Trophoblast cell (in vitro differentiated cells and primary cell): ENCODE data around the gene DNAJB6.
A peak's percentile ranks its signal among the peaks of the same experiment; 100 is the strongest.

Source experiments
- DNase-seq, 2 donors: peaks; one replicate each; pipeline ENCODE4 v3.0.0-alpha.2; 2016
- H2AFZ ChIP-seq: 2 replicates; pipeline ENCODE4 v1.6.1; 2013; ENCODE audit warnings: low read length, moderate library complexity, mild to moderate bottlenecking; ENCODE audit not compliant: insufficient read depth, poor library complexity
- H2AK5ac ChIP-seq: 2 replicates; pipeline ENCODE4 v1.6.1; 2013; ENCODE audit warnings: mild to moderate bottlenecking, low read length
- H2BK120ac ChIP-seq: 2 replicates; pipeline ENCODE4 v1.6.1; 2013; ENCODE audit warnings: low read length, mild to moderate bottlenecking, moderate library complexity; ENCODE audit not compliant: insufficient read depth, poor library complexity
- H2BK12ac ChIP-seq: 2 replicates; pipeline ENCODE4 v1.6.1; 2013; ENCODE audit warnings: mild to moderate bottlenecking, low read length, moderate library complexity
- H2BK5ac ChIP-seq: 2 replicates; pipeline ENCODE4 v1.6.1; 2013; ENCODE audit warnings: low read length, low read depth, moderate library complexity, mild to moderate bottlenecking; ENCODE audit not compliant: poor library complexity
- H3K14ac ChIP-seq: 2 replicates; pipeline ENCODE4 v1.6.1; 2013; ENCODE audit warnings: mild to moderate bottlenecking, low read length
- H3K18ac ChIP-seq: 2 replicates; pipeline ENCODE4 v1.6.1; 2013; ENCODE audit warnings: mild to moderate bottlenecking, low read length
- H3K23ac ChIP-seq: 2 replicates; pipeline ENCODE4 v1.6.1; 2013; ENCODE audit warnings: low read length
- H3K27ac ChIP-seq: 2 replicates; pipeline ENCODE4 v1.5.1; 2013; ENCODE audit warnings: low read depth, mild to moderate bottlenecking, inconsistent platforms, low read length, moderate library complexity
- H3K27me3 ChIP-seq: 2 replicates; pipeline ENCODE4 v1.6.1; 2013; ENCODE audit warnings: inconsistent platforms, mild to moderate bottlenecking, low read length, moderate library complexity; ENCODE audit not compliant: insufficient read depth
- H3K36me3 ChIP-seq, 2 experiments: 1 replicate in 1 of 2; 2 replicates in 1 of 2; pipeline ENCODE4 v1.6.1; 2013; ENCODE audit warnings: low read length in 2 of 2, mild to moderate bottlenecking in 2 of 2, moderate library complexity in 1 of 2; ENCODE audit not compliant: insufficient read depth in 2 of 2, control insufficient read depth in 1 of 2
- H3K4ac ChIP-seq: 2 replicates; pipeline ENCODE4 v1.6.1; 2013; ENCODE audit warnings: low read depth, mild to moderate bottlenecking, low read length, moderate library complexity
- H3K4me1 ChIP-seq, 2 experiments: 1 replicate in 1 of 2; 2 replicates in 1 of 2; pipeline ENCODE4 v1.6.1; 2013; ENCODE audit warnings: low read length in 2 of 2, mild to moderate bottlenecking in 2 of 2, moderate library complexity in 1 of 2; ENCODE audit not compliant: insufficient read depth in 2 of 2, control insufficient read depth in 1 of 2
- H3K4me2 ChIP-seq: 2 replicates; pipeline ENCODE4 v1.6.1; 2013; ENCODE audit warnings: inconsistent platforms, mild to moderate bottlenecking, low read length, moderate library complexity
- H3K4me3 ChIP-seq: 2 replicates; pipeline ENCODE4 v1.5.1; 2013; ENCODE audit warnings: mild to moderate bottlenecking, low read depth, low read length, inconsistent platforms
- H3K79me1 ChIP-seq: one replicate; pipeline ENCODE4 v1.6.1; 2013; ENCODE audit warnings: low read length
- H3K79me2 ChIP-seq: 2 replicates; pipeline ENCODE4 v1.6.1; 2013; ENCODE audit warnings: low read length, mild to moderate bottlenecking; ENCODE audit not compliant: control insufficient read depth, insufficient read depth, poor library complexity
- H3K9ac ChIP-seq: 2 replicates; pipeline ENCODE4 v1.6.1; 2013; ENCODE audit warnings: mild to moderate bottlenecking, low read length
- H3K9me3 ChIP-seq: 2 replicates; pipeline ENCODE4 v1.6.1; 2013; ENCODE audit warnings: low read depth, mild to moderate bottlenecking, control low read depth, inconsistent platforms, low read length; ENCODE audit not compliant: insufficient read depth
- H4K12ac ChIP-seq: 2 replicates; pipeline ENCODE4 v1.6.1; 2013; ENCODE audit warnings: low read depth, mild to moderate bottlenecking, low read length, moderate library complexity
- H4K8ac ChIP-seq: 2 replicates; pipeline ENCODE4 v1.6.1; 2013; ENCODE audit warnings: low read depth, mild to moderate bottlenecking, low read length, moderate library complexity
- H4K91ac ChIP-seq: one replicate; pipeline ENCODE4 v1.6.1; 2013; ENCODE audit warnings: low read depth, mild to moderate bottlenecking, low read length, moderate library complexity
- WGBS: extraction: QIAGEN DNeasy Blood & Tissue Kit; methylation state at CpG from one replicate; pipeline ENCODE4 v1.1.7; 2013; ENCODE audit warnings: missing lambda C conversion rate; ENCODE audit not compliant: insufficient read length, insufficient coverage; ENCODE audit errors: extremely low coverage; 5-methylcytosine and 5-hydroxymethylcytosine counted together

DNAJB6 gene

DNA sequence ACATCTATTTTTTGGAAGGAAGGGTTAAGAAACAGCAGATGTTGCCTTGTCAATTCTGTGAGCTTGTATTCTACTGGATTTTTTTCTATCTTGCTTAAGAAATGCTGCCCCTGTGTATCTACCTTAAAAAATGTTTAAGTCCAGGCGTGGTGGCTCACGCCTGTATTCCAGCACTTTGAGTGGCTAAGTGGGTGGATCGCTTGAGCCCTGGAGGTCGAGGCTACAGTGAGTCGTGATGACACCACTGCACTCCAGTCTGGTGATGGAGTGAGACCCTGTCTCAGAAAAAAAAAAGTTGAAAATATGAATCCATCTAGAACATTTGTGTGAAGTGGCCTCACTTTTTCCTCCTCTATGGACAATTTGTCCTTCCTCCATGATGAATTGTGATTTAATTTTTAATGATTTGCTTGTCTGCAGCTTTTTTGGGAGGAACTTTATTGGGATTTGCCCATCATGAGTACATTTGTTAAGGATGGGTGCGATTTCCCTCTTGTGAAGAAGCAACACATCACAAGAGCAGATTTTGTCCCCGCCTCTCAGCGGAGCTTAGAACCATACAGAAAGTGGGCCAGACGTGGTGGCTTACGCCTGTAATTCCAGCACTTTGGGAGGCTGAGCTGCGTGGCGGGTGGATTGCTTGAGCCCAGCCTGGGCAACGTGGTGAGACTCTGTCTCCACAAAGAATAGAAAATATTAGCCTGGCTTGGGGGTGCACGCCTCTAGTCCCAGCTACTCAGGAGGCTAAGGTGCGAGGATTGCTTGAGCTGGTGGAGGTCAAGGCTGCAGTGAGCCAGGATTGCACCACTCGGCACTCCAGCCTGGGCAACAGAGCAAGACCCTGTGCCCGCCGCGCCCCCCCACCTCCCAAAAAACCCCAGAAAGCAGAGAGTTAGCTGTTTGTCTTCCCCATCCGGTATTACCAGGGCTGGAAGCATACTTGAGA is 57.7 kb downstream of the DNAJB6 start:
- Histone ChIP-seq H3K4me3 (no peak overlapping the region), H4K8ac (no peak overlapping the region), H2BK120ac (no peak overlapping the region), H2BK5ac (no peak overlapping the region), H3K4ac (no peak overlapping the region), H2AFZ (no peak overlapping the region), H3K4me1 (peaks cover 17 to 18% of the 10 kb centered on the region in 2 experiments), H3K79me2 (no peaks in the 10 kb centered on the region), H3K9me3 (no peaks in the 10 kb centered on the region), H3K4me2 (no peak overlapping the region), H3K23ac (no peak overlapping the region), H2AK5ac (no peak overlapping the region), H3K27me3 (no peaks in the 10 kb centered on the region), H3K9ac (no peak overlapping the region), H3K18ac (no peak overlapping the region), H3K36me3 (peaks cover 35 to 36% of the 10 kb centered on the region in 2 experiments), H3K27ac (no peak overlapping the region), H3K14ac (no peak overlapping the region), H2BK12ac (no peak overlapping the region), H4K12ac (no peak overlapping the region), H4K91ac (no peak overlapping the region), H3K79me1 (no peaks in the 10 kb centered on the region)
- no peak for DNase-seq
- WGBS, result no CpG with 5 or more reads among the region's 20 CpGs

- Histone ChIP-seq H3K4me1 (peaks cover 17 to 18% of the 10 kb centered on the region in 2 experiments), H3K23ac (no peak overlapping the region), H2BK120ac (no peak overlapping the region), H2AK5ac (no peak overlapping the region), H2BK12ac (no peak overlapping the region), H2AFZ (no peak overlapping the region), H3K9ac (no peak overlapping the region), H3K4ac (no peak overlapping the region), H4K8ac (no peak overlapping the region), H3K18ac (no peak overlapping the region), H3K9me3 (no peaks in the 10 kb centered on the region), H3K79me1 (no peaks in the 10 kb centered on the region), H3K14ac (no peak overlapping the region), H3K79me2 (no peaks in the 10 kb centered on the region), H3K27ac (no peak overlapping the region), H3K36me3 (peaks cover 31 to 32% of the 10 kb centered on the region in 2 experiments), H2BK5ac (no peak overlapping the region), H4K12ac (no peak overlapping the region), H4K91ac (no peak overlapping the region), H3K4me3 (no peak overlapping the region), H3K27me3 (no peaks in the 10 kb centered on the region), H3K4me2 (no peak overlapping the region)
- DNase-seq, result no peak
- no CpG with 5 or more reads among the region's 2 CpGs for WGBS
Measured at GRCh38 chr7:157395206-157395605, 58.4 kb downstream of the DNAJB6 start.

GRCh38 chr7:157396316-157397035 is 59.7 kb downstream of the DNAJB6 start:
- Histone ChIP-seq H2BK120ac (no peak overlapping the region), H3K79me1 (no peaks in the 10 kb centered on the region), H2BK5ac (no peak overlapping the region), H3K18ac (peak overlapping the region; percentile 34), H4K8ac (no peak overlapping the region), H3K79me2 (peaks cover 3% of the 10 kb centered on the region), H3K36me3 (peaks cover 23 to 24% of the 10 kb centered on the region in 2 experiments), H3K9ac (no peak overlapping the region), H3K4me2 (no peak overlapping the region), H4K91ac (no peak overlapping the region), H2AFZ (no peak overlapping the region), H3K4ac (no peak overlapping the region), H2AK5ac (no peak overlapping the region), H2BK12ac (no peak overlapping the region), H3K14ac (no peak overlapping the region), H3K23ac (no peak overlapping the region), H3K4me3 (no peak overlapping the region), H3K4me1 (peaks cover 17 to 18% of the 10 kb centered on the region in 2 experiments), H3K27me3 (no peaks in the 10 kb centered on the region), H3K27ac (no peak overlapping the region), H3K9me3 (no peaks in the 10 kb centered on the region), H4K12ac (no peak overlapping the region)
- no CpG with 5 or more reads among the region's 20 CpGs for WGBS
- DNase-seq, result no peak

DNA sequence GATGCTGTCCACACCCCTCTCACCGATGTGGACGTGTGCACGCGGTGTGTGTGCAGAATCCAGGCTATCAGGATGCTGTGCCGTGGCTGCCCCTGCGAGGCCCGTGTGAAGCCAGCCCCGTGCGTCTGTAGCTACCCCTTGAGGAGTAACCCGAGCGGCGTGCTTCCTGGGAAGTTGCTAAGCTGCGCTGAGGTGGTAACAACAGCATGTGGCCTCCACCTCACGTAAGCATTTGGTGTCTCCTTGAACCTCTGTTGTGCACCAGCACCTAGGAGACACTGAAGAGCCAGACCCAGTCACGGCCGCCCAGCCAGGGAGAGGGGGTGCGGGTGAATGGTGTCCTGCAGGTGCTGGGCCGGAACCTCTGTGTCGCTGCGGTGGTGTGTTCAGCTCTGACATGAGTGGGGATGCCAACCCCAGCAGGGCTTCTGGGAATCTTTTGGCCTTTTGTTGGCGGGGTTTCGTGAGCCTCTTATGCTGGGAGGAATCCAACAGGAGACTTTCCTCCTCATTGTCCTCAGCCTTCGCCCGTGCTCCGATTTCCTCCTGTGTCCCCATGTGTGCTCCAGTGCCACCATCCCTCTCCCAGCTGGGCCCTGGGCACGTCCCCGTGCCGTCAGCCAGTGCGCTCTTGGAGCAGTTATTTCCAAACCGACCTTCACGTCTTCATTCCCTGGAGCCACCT is 60.4 kb downstream of the DNAJB6 start:
- H3K4me1 ChIP-seq, result peaks cover 20 to 22% of the 10 kb centered on the region in 2 experiments
- H3K4me3 ChIP-seq, result no peak overlapping the region
- H3K23ac ChIP-seq, result no peak overlapping the region
- no peak overlapping the region for H2BK5ac ChIP-seq
- no peak overlapping the region for H4K8ac ChIP-seq
- peaks cover 21 to 23% of the 10 kb centered on the region in 2 experiments for H3K36me3 ChIP-seq
- no peak overlapping the region for H2AFZ ChIP-seq
- H3K4ac ChIP-seq, result no peak overlapping the region
- peaks cover 3% of the 10 kb centered on the region for H3K79me2 ChIP-seq
- H2BK120ac ChIP-seq, result no peak overlapping the region
- WGBS, result no CpG with 5 or more reads among the region's 31 CpGs
- no peak overlapping the region for H3K4me2 ChIP-seq
- H3K79me1 ChIP-seq, result no peaks in the 10 kb centered on the region
- no peaks in the 10 kb centered on the region for H3K27me3 ChIP-seq
- no peak overlapping the region for H2AK5ac ChIP-seq
- no peak overlapping the region for H2BK12ac ChIP-seq
- H3K27ac ChIP-seq, result peak overlapping the region; percentile 18
- H3K18ac ChIP-seq, result peak overlapping the region; percentile 34
- H3K9me3 ChIP-seq, result no peaks in the 10 kb centered on the region
- no peak overlapping the region for H4K91ac ChIP-seq
- no peak for DNase-seq
- H3K14ac ChIP-seq, result no peak overlapping the region
- no peak overlapping the region for H3K9ac ChIP-seq
- no peak overlapping the region for H4K12ac ChIP-seq
